PC-3 (cell line): Measurements from ENCODE around the gene ZP1. TPM values are rescaled to one million over a fixed set of nuclear protein-coding genes. Genes with fewer than 3 reads are reported as not detected.

Experiments
- ATAC-seq: fragments of 200-7000 bp; cut with Tn5 transposase; 2 replicates; pipeline ENCODE4 v1.9.1; 2020; ENCODE audit warnings: mild to moderate bottlenecking, moderate library complexity
- BruUV-seq: library from RNA; stranded (reverse); fragments of 400-500 nt; replicated peaks from 2 replicates; lab custom pipeline; 2021; lab: Mats Ljungman, UMichigan
- CTCF ChIA-PET: fragments of 300-600 bp; sonication (Branson Sonifier 250); formaldehyde crosslinking; loops from one replicate; lab custom pipeline; 2022; ENCODE audit warnings: antibody characterized with exemption; lab: Charles Lee
- POLR2A ChIA-PET: fragments of 300-600 bp; sonication (Branson Sonifier 250); formaldehyde crosslinking; loops from one replicate; lab custom pipeline; 2022; ENCODE audit warnings: antibody characterized with exemption; ENCODE audit not compliant: unreplicated experiment; lab: Charles Lee
- DNase-seq: peaks from one replicate; pipeline ENCODE4 v3.0.0-alpha.2; 2015
- H2AFZ ChIP-seq: fragments of 300-600 bp; sonication (generic); 2 replicates; pipeline ENCODE4 v1.6.0; 2016; ENCODE audit warnings: antibody characterized with exemption, low read length
- H3F3A ChIP-seq: fragments of 300-600 bp; sonication (generic); one replicate; pipeline ENCODE4 v1.6.0; 2017; ENCODE audit warnings: antibody characterized with exemption, low read length, control low read depth, mild to moderate bottlenecking; ENCODE audit not compliant: unreplicated experiment
- H3K27ac ChIP-seq: fragments of 300-600 bp; sonication (generic); 2 replicates; pipeline ENCODE4 v1.5.1; 2016; ENCODE audit warnings: mild to moderate bottlenecking, low read length
- H3K27me3 ChIP-seq: fragments of 300-600 bp; sonication (generic); 2 replicates; pipeline ENCODE4 v1.6.1; 2016; ENCODE audit warnings: low read length, mixed read lengths
- H3K36me3 ChIP-seq: fragments of 300-600 bp; sonication (generic); 2 replicates; pipeline ENCODE4 v1.6.1; 2016; ENCODE audit warnings: low read depth, mixed run types, low read length, mixed read lengths
- H3K4me1 ChIP-seq: fragments of 300-600 bp; sonication (generic); 2 replicates; pipeline ENCODE4 v1.5.1; 2016; ENCODE audit warnings: low read length; ENCODE audit not compliant: insufficient read depth
- H3K4me2 ChIP-seq: fragments of 300-600 bp; sonication (generic); 2 replicates; pipeline ENCODE4 v1.6.0; 2016; ENCODE audit warnings: low read length
- H3K4me3 ChIP-seq: fragments of 300-600 bp; sonication (generic); 2 replicates; pipeline ENCODE4 v1.5.1; 2016; ENCODE audit warnings: mild to moderate bottlenecking, low read length, mixed read lengths
- H3K79me2 ChIP-seq: fragments of 300-600 bp; sonication (generic); 2 replicates; pipeline ENCODE4 v1.6.1; 2017; ENCODE audit warnings: low read length, mixed read lengths
- H3K9ac ChIP-seq: fragments of 300-600 bp; sonication (generic); 2 replicates; pipeline ENCODE4 v1.6.0; 2016; ENCODE audit warnings: mild to moderate bottlenecking, low read length
- H3K9me2 ChIP-seq: fragments of 300-600 bp; sonication (generic); replicated peaks from 2 replicates; pipeline ENCODE4 v1.6.1; 2016; ENCODE audit warnings: mixed run types, low read length, mixed read lengths
- H3K9me3 ChIP-seq: fragments of 300-600 bp; sonication (generic); 2 replicates; pipeline ENCODE4 v1.6.1; 2016; ENCODE audit warnings: low read length, mixed read lengths
- H4K20me1 ChIP-seq: fragments of 300-600 bp; sonication (generic); 2 replicates; pipeline ENCODE4 v1.6.1; 2016; ENCODE audit warnings: low read length, mixed read lengths
- CTCF ChIP-seq: fragments of 300-600 bp; sonication (generic); conservative IDR thresholded peaks from 2 replicates; pipeline ENCODE4 v1.5.1; 2017; ENCODE audit warnings: antibody characterized with exemption, low read depth, mild to moderate bottlenecking, low read length
- EZH2 ChIP-seq: fragments of 300-600 bp; sonication (generic); IDR thresholded peaks from one replicate; pipeline ENCODE4 v1.6.1; 2017; ENCODE audit warnings: antibody characterized with exemption, mild to moderate bottlenecking, low read length; ENCODE audit not compliant: unreplicated experiment
- EZH2phosphoT487 ChIP-seq: fragments of 300-600 bp; sonication (generic); IDR thresholded peaks from 2 replicates; pipeline ENCODE4 v1.6.1; 2018; ENCODE audit warnings: mild to moderate bottlenecking, antibody characterized with exemption, low read length, borderline replicate concordance
- intact Hi-C: fragments of 100-400 bp; cut with micrococcal nuclease; formaldehyde crosslinking; loops from 2 replicates; pipeline ENCODE4 v1.9.0; 2023
- total RNA-seq: library from RNA; depleted of rRNA; stranded (reverse); fragments of >200 nt; gene quantifications from 2 replicates; pipeline ENCODE4 v1.2.3, GENCODE V29; 2014

The ZP1 gene
- total RNA-seq, 1 experiment from 2014 or later, result not detected

- Histone ChIP-seq H3K79me2 (no peaks in the 10 kb centered on the region), H3K9me2 (no peaks in the 10 kb centered on the region), H3K36me3 (no peaks in the 10 kb centered on the region), H3K4me1 (peaks cover 38% of the 10 kb centered on the region), H4K20me1 (no peaks in the 10 kb centered on the region), H3K4me2 (peak overlapping the region; percentile 74), H3K27ac (peak overlapping the region; percentile 80), H3K9ac (peak overlapping the region; percentile 25), H3K4me3 (no peak overlapping the region), H3F3A (peaks cover 9% of the 10 kb centered on the region), H2AFZ (no peak overlapping the region), H3K9me3 (no peaks in the 10 kb centered on the region), H3K27me3 (no peaks in the 10 kb centered on the region)
- ATAC-seq (peak; percentile 51), DNase-seq (peak; percentile 94)
- POLR2A ChIA-PET, result interaction anchor here (0.6 to 0.8 kb wide), 3 partner anchors 20 to 79 kb away, joined by 3 to 5 read pairs (median 4); no protein-coding TSS in a partner anchor
- BruUV-seq, result no TSS peak
- CTCF ChIA-PET, result interaction anchor here (0.6 to 2.5 kb wide), 8 partner anchors 12 to 327 kb away, joined by 3 to 123 read pairs (median 6); partner anchors contain the start of gene TMEM109
- intact Hi-C loops, result loop anchor here (1.0 to 2.0 kb wide), 7 partner anchors 13 to 355 kb away; no protein-coding TSS in a partner anchor
- no peak for TF ChIP-seq EZH2phosphoT487
- TF ChIP-seq CTCF, result no peak
- TF ChIP-seq EZH2, result no peak
Measured at GRCh38 chr11:60831501-60832079, 35.8 kb upstream of the ZP1 start.

- no peaks in the 10 kb centered on the region for H4K20me1 ChIP-seq
- DNase-seq, result no peak
- ChIA-PET POLR2A (no interaction called here), CTCF (interaction anchor here (1.4 kb wide), 1 partner anchor 65 kb away, joined by 3 read pairs; no protein-coding TSS in a partner anchor)
- H3K79me2 ChIP-seq, result no peaks in the 10 kb centered on the region
- H3K27me3 ChIP-seq, result no peaks in the 10 kb centered on the region
- H3K9me3 ChIP-seq, result no peaks in the 10 kb centered on the region
- peak overlapping the region; percentile 8; the same call in 1 of the 2 replicates for H3K9ac ChIP-seq
- peaks cover 45% of the 10 kb centered on the region for H3K4me1 ChIP-seq
- H3K27ac ChIP-seq, result peak overlapping the region; percentile 76
- no peak for TF ChIP-seq EZH2
- TF ChIP-seq CTCF, result no peak
- TF ChIP-seq EZH2phosphoT487, result no peak
- no peaks in the 10 kb centered on the region for H3K36me3 ChIP-seq
- peak overlapping the region; percentile 44 for H3K4me2 ChIP-seq
- intact Hi-C loops, result no loop called here
- TSS peak; percentile 64 for BruUV-seq
- peaks cover 9% of the 10 kb centered on the region for H3F3A ChIP-seq
- ATAC-seq, result peak; percentile 7
- peak overlapping the region; percentile 59 for H2AFZ ChIP-seq
- H3K9me2 ChIP-seq, result no peaks in the 10 kb centered on the region
- no peak overlapping the region for H3K4me3 ChIP-seq
Measured at GRCh38 chr11:60834742-60835533, 32.4 kb upstream of the ZP1 start.
